ENCODE data around the gene PAFAH1B2. TPM values are rescaled to one million over a fixed set of nuclear protein-coding genes. Genes with fewer than 3 reads are reported as not detected.

Gene PAFAH1B2
- total and polyA plus RNA-seq, 2 of the 8 experiments (the other 6 are each of a cell fraction or from before 2014, with no cell fraction given) = 38.2 to 161 TPM

DNA sequence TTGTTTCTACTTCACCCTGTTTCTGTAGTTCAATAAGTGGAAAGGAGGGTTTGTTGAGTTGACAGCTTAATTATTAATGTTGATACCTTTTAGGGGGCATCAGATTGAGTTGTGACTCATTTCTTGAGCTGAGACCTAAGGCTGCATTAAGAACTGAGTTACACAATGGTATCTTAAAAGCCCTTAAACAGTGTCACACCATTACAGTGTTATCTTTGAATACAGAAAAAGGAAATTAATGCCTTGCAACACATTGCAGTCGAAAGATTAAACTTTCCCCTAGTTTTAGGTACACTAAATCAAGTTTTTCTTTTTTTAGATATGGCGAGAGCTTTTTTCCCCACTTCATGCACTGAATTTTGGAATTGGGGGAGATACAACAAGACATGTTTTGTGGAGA, 16.7 kb downstream of the PAFAH1B2 start:
- no peak overlapping the region for H3K14ac ChIP-seq (ENCODE audit: insufficient read length)
- H4K20me1 ChIP-seq (replicated peaks in 1 of 2; ENCODE audit: control insufficient read depth in 1 of 2, insufficient read depth in 2 of 2, low read length in 2 of 2) = peaks cover 7 to 8% of the 10 kb centered on the region in 2 experiments
- H2BK120ac ChIP-seq (replicated peaks; ENCODE audit: low read depth, low read length) = no peak overlapping the region
- H3K9me3 ChIP-seq (ENCODE audit: insufficient read depth in 2 of 2, low read depth in 1 of 2, low read length in 1 of 2) = no peaks in the 10 kb centered on the region
- CTCF ChIA-PET (ENCODE audit: partially characterized antibody) = interaction anchor here (0.7 to 2.0 kb wide), 2 partner anchors 20 to 321 kb away, joined by 3 to 8 read pairs; no protein-coding TSS in a partner anchor
- POLR2A ChIA-PET (ENCODE audit: partially characterized antibody) = interaction anchor here (0.7 to 5.4 kb wide), 5 partner anchors 12 to 19 kb away, joined by 3 to 35 read pairs (median 3); no protein-coding TSS in a partner anchor
- no peak for DNase-seq (ENCODE audit: low read depth in 1 of 2, low spot score in 2 of 2)
- no peak overlapping the region for H4K8ac ChIP-seq (ENCODE audit: extremely low read depth, insufficient read depth, low read length)
- peaks cover 0 to 61% of the 10 kb centered on the region in 2 experiments; a peak in 2 of 4 replicates for H3K79me2 ChIP-seq (ENCODE audit: control insufficient read depth in 1 of 2, insufficient read depth in 2 of 2, low read length in 2 of 2)
- no peak overlapping the region for H2BK12ac ChIP-seq (ENCODE audit: low read depth, low read length)
- WGBS, 2 experiments (ENCODE audit: extremely low coverage in 1 of 2, insufficient coverage in 1 of 2, insufficient read length in 1 of 2, insufficient replicate concordance in 2 of 2, low coverage in 1 of 2, low lambda C conversion rate in 2 of 2, missing lambda C conversion rate in 1 of 2) = 88% methylated on average over 2 of the region's 2 CpGs; no CpG with 5 or more reads in 1 of the 2 experiments
- no peak overlapping the region for H3K27ac ChIP-seq (ENCODE audit: low read depth, low read length)
- H3K4me2 ChIP-seq (ENCODE audit: insufficient read depth in 1 of 2, low read depth in 2 of 2, low read length in 2 of 2) = no peak overlapping the region
- no peak overlapping the region for H3K9ac ChIP-seq (replicated peaks in 1 of 4; ENCODE audit: extremely low read depth in 1 of 4, low read depth in 3 of 4, low read length in 3 of 4)
- no peak overlapping the region for H2AK5ac ChIP-seq (ENCODE audit: low read depth, low read length)
- H2AFZ ChIP-seq (ENCODE audit: low read length) = no peak overlapping the region
- FAIRE-seq = no peak
- H3K23me2 ChIP-seq (ENCODE audit: low read depth, low read length) = no peaks in the 10 kb centered on the region
- H3K36me3 ChIP-seq (ENCODE audit: control insufficient read depth in 2 of 4, insufficient read depth in 4 of 4, low read length in 3 of 4) = peaks cover 17 to 74% (median 43%) of the 10 kb centered on the region in 4 experiments
- H4K91ac ChIP-seq (replicated peaks; ENCODE audit: insufficient read length, low read length) = no peak overlapping the region
- no peaks in the 10 kb centered on the region for H3K27me3 ChIP-seq (replicated peaks in 1 of 4; ENCODE audit: control insufficient read depth in 3 of 4, extremely low read depth in 1 of 4, insufficient read depth in 3 of 4, low read length in 3 of 4)
- peaks cover 5% of the 10 kb centered on the region for H3K79me1 ChIP-seq (ENCODE audit: low read depth, low read length)
- no peak overlapping the region for H3K4me3 ChIP-seq (ENCODE audit: extremely low read depth in 1 of 4, insufficient read depth in 2 of 4, low read depth in 3 of 4, low read length in 4 of 4)
- no peak overlapping the region for H3K18ac ChIP-seq (ENCODE audit: extremely low read depth, low read length)
- no peak overlapping the region for H3K56ac ChIP-seq (replicated peaks; ENCODE audit: insufficient read length, low read depth, low read length)
- no peak overlapping the region for H3K4ac ChIP-seq (replicated peaks; ENCODE audit: insufficient read length, low read depth, low read length)
- TF ChIP-seq GTF2F1 (IDR thresholded peaks at IDR 0.05; ENCODE audit: borderline replicate concordance, low read depth, low read length) = no peak
- no peak for TF ChIP-seq HDAC2 (IDR thresholded peaks at IDR 0.05; ENCODE audit: borderline replicate concordance in 1 of 2, low read depth in 2 of 2, low read length in 2 of 2)
- TF ChIP-seq TEAD4 (IDR thresholded peaks at IDR 0.05; ENCODE audit: low read depth, low read length) = no peak
- TF ChIP-seq SP2 (IDR thresholded peaks at IDR 0.05; ENCODE audit: low read length) = no peak
- TF ChIP-seq BRCA1 (IDR thresholded peaks at IDR 0.05; ENCODE audit: low read depth, low read length) = no peak
- TF ChIP-seq CBX5 (IDR thresholded peaks at IDR 0.05; ENCODE audit: low read depth, low read length) = no peak
- TF ChIP-seq EP300 (IDR thresholded peaks at IDR 0.05; ENCODE audit: borderline replicate concordance in 1 of 2, low read depth in 2 of 2, low read length in 2 of 2) = no peak
- TF ChIP-seq CEBPB (IDR thresholded peaks at IDR 0.05; ENCODE audit: low read depth, low read length) = no peak
- no peak for TF ChIP-seq JUND (IDR thresholded peaks at IDR 0.05; ENCODE audit: low read length)
- TF ChIP-seq SUZ12 (IDR thresholded peaks at IDR 0.05; ENCODE audit: low read length) = no peak
- no peak for TF ChIP-seq BCL11A (IDR thresholded peaks at IDR 0.05; ENCODE audit: low read depth in 2 of 2, low read length in 2 of 2)
- TF ChIP-seq KDM5A (IDR thresholded peaks at IDR 0.05; ENCODE audit: low read length) = no peak
- no peak for TF ChIP-seq CHD2 (IDR thresholded peaks at IDR 0.05; ENCODE audit: low read length)
- TF ChIP-seq RNF2 (IDR thresholded peaks at IDR 0.05; ENCODE audit: borderline replicate concordance, low read depth, low read length, missing control alignments, poor library complexity, severe bottlenecking) = no peak
- no peaks in the 10 kb centered on the region for H3K4me1 ChIP-seq (replicated peaks in 1 of 4; ENCODE audit: control insufficient read depth in 3 of 4, insufficient read depth in 4 of 4, low read length in 3 of 4)
- H3K23ac ChIP-seq (ENCODE audit: insufficient read length) = no peak overlapping the region
- H2BK20ac ChIP-seq (ENCODE audit: low read length) = no peak overlapping the region
- no peak overlapping the region for H2BK5ac ChIP-seq (ENCODE audit: low read depth, low read length)
- no peak overlapping the region for H4K5ac ChIP-seq (ENCODE audit: insufficient read length, low read depth, low read length)
- H2BK15ac ChIP-seq (ENCODE audit: low read length) = no peak overlapping the region

All from H1 (cell line).